AG04449 (cell line): ENCODE results near the gene C10orf67.

Experiments used
- CTCF ChIA-PET: fragments of 350-600 bp; formaldehyde crosslinking; extraction: SDS; loops from one replicate; lab custom pipeline; 2021; ENCODE audit warnings: antibody characterized with exemption; lab: Yijun Ruan, JAX
- POLR2A ChIA-PET: fragments of 400-600, 350-600 bp; formaldehyde crosslinking; extraction: SDS; loops from one replicate; lab custom pipeline; 2020; ENCODE audit warnings: antibody characterized with exemption, inconsistent platforms; lab: Yijun Ruan, JAX
- DNase-seq: peaks from one replicate; pipeline ENCODE4 v3.0.0-alpha.2; 2010; ENCODE audit warnings: low read depth, low spot score
- H3K4me3 ChIP-seq: 2 replicates; pipeline ENCODE4 v1.5.1; 2011; ENCODE audit warnings: low read depth, mild to moderate bottlenecking, control low read depth, low read length
- CTCF ChIP-seq: IDR thresholded peaks from one replicate; pipeline ENCODE4 v1.5.1; 2011; ENCODE audit warnings: mild to moderate bottlenecking, moderate library complexity, low read length, control low read depth, inconsistent platforms; ENCODE audit not compliant: insufficient read depth; ENCODE audit errors: missing control alignments

Gene C10orf67

GRCh38 chr10:23200997-23201652 lies 143.5 kb downstream of the C10orf67 start:
- TF ChIP-seq CTCF, result no peak
- H3K4me3 ChIP-seq, result no peak overlapping the region
- CTCF ChIA-PET, result no interaction called here
- POLR2A ChIA-PET, result no interaction called here
- no peak for DNase-seq

DNA sequence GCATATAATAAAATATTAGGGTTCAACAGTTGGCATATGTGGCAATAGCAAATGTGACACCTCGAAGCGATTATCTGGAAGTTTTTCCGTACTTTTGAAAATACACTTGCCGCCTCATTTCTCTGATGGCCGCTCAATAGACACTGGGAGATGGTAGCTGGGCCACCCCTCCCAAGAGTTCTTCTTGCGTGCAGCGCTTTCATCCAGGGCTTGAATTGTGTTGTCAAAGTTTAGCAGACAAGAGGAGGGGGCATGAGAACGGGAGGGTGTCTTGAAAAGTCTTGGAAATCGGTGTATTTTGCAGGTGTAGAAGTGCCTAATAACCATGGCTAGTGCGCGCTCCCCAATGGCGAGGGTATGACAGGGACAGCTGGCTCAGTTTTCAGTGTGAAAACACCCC lies 144.0 kb downstream of the C10orf67 start:
- no peak for DNase-seq
- no peak overlapping the region for H3K4me3 ChIP-seq
- no peak for TF ChIP-seq CTCF

DNA sequence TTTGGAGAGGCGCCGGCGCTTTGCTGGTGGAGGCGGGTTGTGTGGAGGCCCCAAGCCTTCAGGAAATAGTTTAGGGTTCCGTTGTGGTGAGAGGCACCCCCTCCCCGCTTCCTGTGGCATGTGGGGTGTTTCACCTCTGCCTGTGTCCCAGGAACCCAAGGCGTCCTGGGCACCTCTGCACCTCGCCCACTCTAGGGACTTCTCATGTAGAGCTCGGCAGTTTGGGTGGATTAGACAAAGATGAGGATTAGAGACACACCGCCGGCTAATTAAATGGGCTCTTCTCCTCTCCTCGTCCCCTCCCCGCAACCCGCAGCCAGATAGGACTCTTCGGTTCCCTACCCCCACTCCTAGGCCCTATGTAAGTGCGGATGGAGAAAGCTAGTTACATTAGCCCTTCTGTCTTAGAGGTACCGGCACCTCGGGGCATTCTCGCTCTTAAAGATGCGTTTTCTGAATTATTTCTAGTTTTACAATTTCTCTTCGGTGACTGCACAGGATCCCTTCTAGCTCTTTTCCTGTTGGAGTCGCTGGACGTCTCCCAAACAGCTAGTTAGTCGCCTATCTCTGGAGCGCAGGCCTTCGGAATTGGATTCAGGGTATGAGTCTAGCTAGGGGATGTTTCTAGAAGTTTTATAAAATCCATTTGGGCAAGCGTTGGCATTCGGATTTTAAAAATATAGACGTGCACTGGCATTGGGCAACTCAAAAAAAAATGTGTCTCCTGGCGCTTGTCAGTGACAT lies 144.7 kb downstream of the C10orf67 start:
- TF ChIP-seq CTCF, result no peak
- CTCF ChIA-PET, result no interaction called here
- no peak for DNase-seq
- POLR2A ChIA-PET, result no interaction called here
- H3K4me3 ChIP-seq, result no peak overlapping the region

More for the DNA sequence above, 144.0 kb downstream of the C10orf67 start:
- ChIA-PET POLR2A (no interaction called here), CTCF (no interaction called here)

DNA sequence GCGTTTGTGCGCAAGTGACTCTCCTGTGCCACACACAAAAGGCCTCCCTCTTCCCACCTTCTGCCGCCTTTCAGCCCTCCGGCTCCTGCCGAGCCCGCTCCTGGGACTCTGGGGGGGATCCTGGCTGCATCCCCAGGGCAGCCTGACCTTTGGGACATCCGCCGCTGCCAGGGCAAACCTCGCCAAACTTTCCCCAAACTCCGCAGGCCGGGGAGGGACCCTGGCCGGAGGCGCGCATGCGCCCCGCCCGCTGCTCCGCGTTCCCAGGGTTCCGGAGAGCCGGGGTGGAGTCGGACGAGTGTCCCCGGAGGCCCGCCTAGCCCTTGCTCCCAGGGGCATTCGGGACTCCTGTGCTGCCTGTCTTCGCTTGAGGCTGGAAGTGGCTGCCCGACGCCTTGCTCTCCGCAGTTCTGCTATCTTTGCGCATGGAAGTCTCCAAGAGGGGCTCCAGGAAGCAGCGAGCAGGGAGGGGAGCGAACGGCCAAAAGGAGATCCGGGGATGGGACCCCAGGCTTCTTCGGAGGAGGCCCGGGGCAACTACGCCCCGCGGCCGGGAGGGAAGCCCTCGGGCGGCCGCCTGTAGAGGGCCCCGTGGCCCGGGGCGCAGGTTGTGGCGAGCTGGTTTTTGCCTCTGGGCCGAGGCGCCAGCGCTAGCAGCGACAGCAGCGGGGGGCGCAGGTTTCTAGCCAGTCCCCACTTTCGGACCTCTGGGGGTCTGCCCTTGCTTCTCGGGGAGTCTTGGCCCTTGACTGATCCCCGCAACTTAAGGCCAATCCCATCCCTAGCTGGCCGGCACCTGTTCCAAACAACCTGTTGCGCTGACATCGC lies 145.4 kb downstream of the C10orf67 start:
- DNase-seq, result no peak
- CTCF ChIA-PET, result no interaction called here
- TF ChIP-seq CTCF, result no peak
- no peak overlapping the region for H3K4me3 ChIP-seq
- POLR2A ChIA-PET, result no interaction called here

DNA sequence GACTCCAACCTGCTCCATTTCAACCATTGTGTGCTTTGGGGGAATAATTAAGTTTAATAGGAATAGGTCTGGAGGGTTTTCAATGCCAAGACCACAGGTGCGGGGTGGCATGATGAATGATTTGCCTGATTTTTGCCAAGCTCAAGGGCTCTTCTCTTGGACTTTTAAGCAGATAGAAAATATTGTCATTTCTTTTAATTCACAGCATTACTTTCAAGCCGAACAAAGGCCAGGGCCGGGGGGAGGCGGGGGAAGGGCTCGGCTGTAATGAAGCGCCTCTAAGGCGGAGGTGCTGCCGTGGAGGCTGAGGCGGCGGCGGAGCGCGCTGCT lies 146.0 kb downstream of the C10orf67 start:
- ChIA-PET CTCF (no interaction called here), POLR2A (no interaction called here)
- H3K4me3 ChIP-seq, result no peak overlapping the region
- DNase-seq, result no peak
- TF ChIP-seq CTCF, result no peak

DNA sequence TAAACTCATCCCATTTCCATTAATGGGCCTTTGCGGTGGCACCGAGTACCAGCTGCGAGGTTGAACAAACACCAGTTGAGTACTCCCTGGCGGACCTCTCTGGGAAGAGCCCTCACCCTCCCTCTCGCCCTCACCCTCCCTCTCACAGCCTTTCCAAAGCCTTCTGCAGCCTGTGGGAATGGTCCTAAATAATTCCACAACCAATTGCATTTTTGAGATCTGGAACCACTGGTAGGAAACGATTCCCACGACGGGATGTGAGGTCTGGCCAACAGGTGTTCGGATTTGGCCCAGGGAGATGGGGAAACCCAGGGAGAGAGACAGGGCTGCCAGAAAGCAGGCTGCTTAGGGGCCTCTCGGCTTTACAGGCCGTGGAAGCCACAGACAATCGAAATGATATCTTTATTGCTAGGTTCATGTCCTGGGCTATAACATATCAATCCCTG lies 147.2 kb downstream of the C10orf67 start:
- CTCF ChIA-PET, result no interaction called here
- TF ChIP-seq CTCF, result no peak
- H3K4me3 ChIP-seq, result no peak overlapping the region
- DNase-seq, result no peak
- POLR2A ChIA-PET, result no interaction called here
